ENCODE measurements around the gene AHRR.

Gene AHRR

DNA sequence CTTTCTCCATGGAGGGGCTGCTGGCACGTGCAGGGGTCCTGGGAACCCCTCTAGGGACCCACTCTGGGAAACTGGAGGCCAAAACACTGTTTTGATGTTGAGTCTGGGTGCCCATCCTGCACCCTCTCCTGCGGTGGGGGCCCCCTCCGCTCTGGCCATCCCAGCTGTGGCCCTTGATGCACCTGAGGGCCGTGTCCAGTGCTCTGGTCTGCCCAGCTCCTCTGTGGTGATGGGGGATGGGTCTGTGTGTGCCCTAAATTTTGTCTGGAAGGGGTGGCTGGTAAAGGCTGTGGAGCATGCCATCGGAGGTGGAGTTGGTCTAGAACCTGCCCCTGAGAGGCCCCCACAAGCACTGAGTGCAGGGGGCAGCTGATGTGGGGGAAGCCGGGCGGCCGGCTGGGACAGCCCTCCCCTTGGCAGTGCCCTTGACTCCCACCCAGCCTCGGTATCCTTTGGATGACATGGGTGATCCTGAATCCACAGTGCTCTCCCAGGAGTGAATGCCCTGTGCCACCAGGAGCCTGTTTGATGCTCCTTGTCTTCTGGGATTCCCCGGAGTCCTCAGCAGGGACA lies 26.3 kb downstream of the AHRR start:
- no peak for DNase-seq

GRCh38 chr5:348726-349125 lies 27.2 kb downstream of the AHRR start:
- no peak for DNase-seq

DNA sequence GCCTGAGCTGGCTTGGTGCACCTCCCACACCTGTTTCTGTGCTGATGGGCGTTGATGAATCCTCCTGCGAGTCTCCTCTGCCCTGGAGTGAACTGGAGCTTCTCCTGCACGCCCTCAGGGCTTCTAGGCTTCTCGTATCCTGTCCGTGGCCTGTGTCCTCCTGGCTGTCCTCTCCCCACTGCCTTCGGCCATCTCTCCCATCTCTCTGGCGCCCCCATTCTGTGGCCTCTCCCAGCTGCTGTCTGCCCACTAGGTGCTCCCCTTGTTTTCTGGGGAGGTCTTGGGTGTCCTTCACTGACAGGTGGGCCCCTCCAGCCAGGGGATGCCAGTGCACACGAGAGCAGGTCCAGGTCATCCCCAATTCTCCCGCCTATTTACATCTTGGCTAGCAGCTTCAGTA lies 28.8 kb downstream of the AHRR start:
- DNase-seq, result no peak

- DNase-seq, result no peak
Measured at GRCh38 chr5:351084-351920, 29.8 kb downstream of the AHRR start.

GRCh38 chr5:351921-352245 lies 30.4 kb downstream of the AHRR start:
- no peak for DNase-seq

DNA sequence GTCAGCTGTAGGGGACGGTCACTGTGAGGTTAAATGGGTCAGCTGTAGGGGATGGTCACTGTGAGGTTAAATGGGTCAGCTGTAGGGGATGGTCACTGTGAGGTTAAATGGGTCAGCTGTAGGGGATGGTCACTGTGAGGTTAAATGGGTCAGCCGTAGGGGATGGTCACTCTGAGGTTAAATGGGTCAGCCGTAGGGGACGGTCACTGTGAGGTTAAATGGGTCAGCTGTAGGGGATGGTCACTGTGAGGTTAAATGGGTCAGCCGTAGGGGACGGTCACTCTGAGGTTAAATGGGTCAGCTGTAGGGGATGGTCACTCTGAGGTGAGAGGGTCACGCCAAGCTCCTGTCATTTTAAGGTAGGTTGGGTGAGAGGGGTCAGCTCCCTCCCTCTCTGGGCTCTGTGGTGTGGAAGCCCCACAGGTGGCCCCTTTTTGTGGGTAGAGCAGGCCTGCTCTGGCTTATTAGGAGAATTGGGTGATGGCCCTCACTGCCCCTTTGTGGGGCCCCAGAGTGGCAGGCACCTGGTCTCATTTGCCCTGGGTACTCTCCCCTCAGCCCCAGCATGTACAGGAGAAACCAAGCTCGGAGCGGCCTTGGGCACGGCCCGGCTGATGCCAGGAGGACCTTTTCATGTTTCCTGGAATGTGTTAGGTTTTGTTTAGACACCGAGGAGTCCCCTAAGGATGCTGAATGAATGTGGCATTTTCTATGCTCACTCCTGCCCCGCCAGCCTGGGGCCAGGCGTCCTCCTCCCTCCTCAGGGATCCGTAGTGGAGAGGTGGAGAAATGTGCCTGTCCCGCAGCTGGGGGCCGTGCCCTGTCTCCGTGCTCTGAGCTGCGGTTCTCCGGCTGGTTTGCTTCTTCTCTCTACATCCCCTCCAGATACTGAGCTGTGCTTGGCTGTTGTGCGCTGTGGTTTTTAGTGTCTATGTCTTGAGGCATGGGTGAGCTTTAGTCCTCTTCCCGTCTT lies 31.4 kb downstream of the AHRR start:
- no peak for DNase-seq

- DNase-seq, result no peak
Measured at GRCh38 chr5:353612-354580, 32.4 kb downstream of the AHRR start.

DNA sequence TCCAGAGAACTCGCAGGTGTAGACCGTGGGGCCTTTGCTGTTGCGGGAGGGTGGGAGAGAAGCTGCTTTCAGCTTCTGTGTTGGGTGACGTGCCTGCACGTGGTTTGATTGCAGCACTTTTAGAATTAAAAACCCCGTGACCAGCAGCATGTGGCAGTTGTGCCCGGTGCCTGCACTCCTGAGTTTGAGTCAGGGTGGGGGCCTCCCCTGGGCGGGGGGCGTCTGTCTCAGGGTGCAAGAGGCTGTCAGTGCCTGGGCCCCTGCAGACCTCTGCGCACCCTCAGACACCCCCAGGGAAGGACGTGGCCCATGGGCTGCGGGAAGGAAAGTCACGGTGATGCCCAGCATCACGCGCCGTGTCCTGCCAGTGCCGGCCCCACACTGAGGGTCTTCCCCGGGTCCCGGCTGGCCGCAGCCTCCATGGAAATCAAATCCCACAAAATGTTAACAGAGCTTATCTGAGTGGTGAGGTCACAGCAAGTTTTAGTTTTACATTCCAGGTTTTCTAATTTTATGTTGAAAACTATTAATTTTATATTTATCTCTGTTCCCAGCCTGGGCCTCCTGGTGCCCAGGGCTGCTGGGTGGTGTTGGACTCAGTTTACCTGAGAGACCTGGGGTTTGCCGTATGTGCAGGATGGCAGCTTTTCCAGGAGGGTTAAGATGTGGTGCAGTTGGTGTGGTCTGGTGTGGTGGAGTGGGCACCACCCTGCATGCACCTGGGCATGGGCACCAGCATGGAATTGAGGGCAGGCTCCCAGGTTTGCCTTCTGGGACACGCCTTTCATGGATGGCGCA lies 33.3 kb downstream of the AHRR start:
- DNase-seq, result no peak

- no peak for DNase-seq
Measured at GRCh38 chr5:355379-355935, 33.9 kb downstream of the AHRR start.

- DNase-seq, result no peak
Measured at GRCh38 chr5:355958-356357, 34.4 kb downstream of the AHRR start.

DNA sequence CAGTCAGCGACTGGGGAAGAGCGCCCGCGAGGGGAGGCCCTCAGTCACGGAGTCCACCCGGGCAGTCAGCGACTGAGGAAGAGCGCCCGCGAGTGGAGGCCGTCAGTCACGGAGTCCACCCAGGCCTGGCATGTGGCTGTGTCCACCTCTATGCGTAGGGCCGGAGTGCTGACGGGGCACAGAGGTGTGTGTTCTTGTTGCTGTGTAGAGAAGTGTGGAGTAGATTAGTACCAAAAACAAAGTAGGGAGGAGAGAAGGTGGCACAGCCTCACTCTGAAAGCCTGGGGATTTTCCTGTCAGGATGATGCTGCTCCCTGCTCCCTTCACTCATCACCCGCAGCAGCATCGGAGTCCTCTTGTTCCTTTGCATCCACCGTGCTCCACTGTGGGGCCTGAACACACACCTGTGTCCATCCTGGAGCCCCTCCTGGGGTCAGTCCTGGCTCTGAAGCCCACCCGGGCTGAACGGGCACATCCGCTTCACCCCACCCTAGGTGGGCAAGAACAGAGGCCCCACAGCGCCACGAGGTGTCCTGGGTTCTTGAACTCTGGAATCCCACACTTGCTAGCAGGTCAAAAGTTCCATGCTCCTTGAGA lies 37.9 kb downstream of the AHRR start:
- no peak for DNase-seq

DNA sequence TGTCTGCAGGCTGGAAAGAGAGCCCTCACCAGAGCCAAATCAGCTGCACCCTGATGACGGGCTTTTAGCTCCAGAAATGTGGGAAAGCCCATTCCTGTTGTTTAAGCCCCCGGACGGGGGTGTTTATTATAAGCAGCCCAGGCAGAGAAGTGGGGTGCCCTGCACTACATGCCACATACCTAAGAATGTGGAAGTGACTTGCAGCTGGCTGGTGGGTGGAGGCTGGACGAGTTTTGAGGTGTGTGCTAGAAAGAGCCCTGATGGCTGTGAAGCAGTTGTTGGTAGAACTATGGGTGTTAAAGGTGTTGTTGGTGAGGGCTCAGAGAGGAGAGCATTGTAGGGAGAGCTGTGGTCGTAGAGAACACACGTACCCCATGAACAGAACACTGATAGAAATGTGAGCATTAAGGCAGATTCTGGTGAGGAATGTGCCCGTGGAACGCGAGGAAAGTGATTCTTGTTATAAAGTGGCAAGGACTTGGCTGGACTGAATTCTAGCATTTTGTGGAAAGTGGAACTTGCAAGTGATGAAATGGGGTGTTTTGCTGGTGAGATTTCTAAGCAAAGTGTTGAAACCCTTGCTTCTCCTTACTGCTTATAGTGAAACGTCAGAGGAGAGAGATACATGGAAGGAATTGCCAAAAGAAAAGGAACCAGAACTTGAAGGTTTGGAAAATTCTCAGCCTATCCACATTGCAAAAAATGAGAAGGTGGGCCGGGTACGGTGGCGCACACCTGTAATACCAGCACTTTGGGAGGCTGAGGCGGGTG lies 38.9 kb downstream of the AHRR start:
- no peak for DNase-seq

- no peak for DNase-seq
Measured at GRCh38 chr5:362189-362588, 40.7 kb downstream of the AHRR start.

DNA sequence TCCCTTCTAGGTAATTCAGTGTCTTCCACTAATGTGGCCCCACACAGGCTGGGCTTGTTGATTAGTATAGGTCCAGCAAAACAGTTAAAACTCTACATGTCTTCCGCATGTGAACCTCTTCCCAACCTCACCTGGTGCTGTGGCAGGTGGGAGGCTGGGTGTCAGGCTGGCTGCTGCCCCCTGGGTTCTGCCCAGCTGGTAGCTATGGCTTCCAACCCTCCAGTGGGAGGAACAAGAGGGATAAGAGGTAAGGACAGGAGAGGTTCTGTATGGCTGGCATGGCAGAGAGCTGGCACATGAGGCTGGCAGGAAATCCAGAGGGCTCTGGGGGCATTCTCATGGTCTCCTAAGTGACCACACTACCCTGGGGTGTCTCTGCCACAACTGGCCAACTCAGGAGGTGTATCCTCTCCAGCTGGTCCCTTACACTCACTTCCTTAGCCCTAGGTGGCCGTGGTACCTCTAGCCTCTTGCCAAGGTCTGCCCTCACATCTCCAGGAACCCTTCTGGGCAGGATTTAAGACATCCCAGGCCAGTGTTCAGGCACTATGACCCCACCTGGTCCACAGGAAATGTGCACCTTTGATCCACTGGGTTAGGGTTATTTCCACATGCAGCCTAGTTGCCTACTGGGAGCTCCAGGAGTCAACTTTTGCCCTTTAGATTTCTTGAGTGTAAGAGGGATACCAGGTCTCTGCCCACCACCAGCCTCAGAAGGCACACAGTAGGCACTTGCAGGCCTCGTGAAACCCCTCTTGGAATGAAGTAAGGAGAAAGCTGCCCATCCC lies 41.7 kb downstream of the AHRR start:
- DNase-seq, result no peak

- DNase-seq, result no peak
Measured at GRCh38 chr5:364497-364896, 43.0 kb downstream of the AHRR start.

- no peak for DNase-seq
Measured at GRCh38 chr5:366541-367357, 45.2 kb downstream of the AHRR start.

GRCh38 chr5:367358-368130 lies 46.0 kb downstream of the AHRR start:
- no peak for DNase-seq
